GM06990 (cell line): ENCODE data around the gene SLC38A10.

Experiments used
- DNase-seq: peaks from one replicate; pipeline ENCODE4 v3.0.0-alpha.2; 2011; ENCODE audit not compliant: insufficient read length; ENCODE audit errors: extremely low read depth
- H3K27me3 ChIP-seq: replicated peaks from 2 replicates; pipeline ENCODE4 v1.6.0; 2011; ENCODE audit warnings: low read length; ENCODE audit not compliant: control insufficient read depth, insufficient read depth
- H3K36me3 ChIP-seq: 2 replicates; pipeline ENCODE4 v1.5.1; 2011; ENCODE audit warnings: low read length; ENCODE audit not compliant: control insufficient read depth, insufficient read depth
- H3K4me3 ChIP-seq: replicated peaks from 2 replicates; pipeline ENCODE4 v1.5.1; 2011; ENCODE audit warnings: low read depth, mild to moderate bottlenecking, control low read depth, low read length
- CTCF ChIP-seq: IDR thresholded peaks from 2 replicates; pipeline ENCODE4 v1.5.1; 2011; ENCODE audit warnings: low read length, control low read depth, mild to moderate bottlenecking, inconsistent platforms; ENCODE audit not compliant: insufficient read depth, poor library complexity, severe bottlenecking

SLC38A10 gene

GRCh38 chr17:81221371-81221841 is 73.7 kb downstream of the SLC38A10 start:
- Histone ChIP-seq H3K36me3 (peaks cover 3% of the 10 kb centered on the region), H3K27me3 (no peaks in the 10 kb centered on the region), H3K4me3 (no peak overlapping the region)
- DNase-seq = no peak
- no peak for TF ChIP-seq CTCF

GRCh38 chr17:81219476-81220180 is 75.5 kb downstream of the SLC38A10 start:
- Histone ChIP-seq H3K36me3 (peaks cover 3% of the 10 kb centered on the region), H3K4me3 (no peak overlapping the region), H3K27me3 (no peaks in the 10 kb centered on the region)
- DNase-seq = no peak
- no peak for TF ChIP-seq CTCF

- peaks cover 3% of the 10 kb centered on the region for H3K36me3 ChIP-seq
Measured at GRCh38 chr17:81218991-81219390, 76.1 kb downstream of the SLC38A10 start.

GRCh38 chr17:81218459-81218858 is 76.6 kb downstream of the SLC38A10 start:
- Histone ChIP-seq H3K36me3 (peaks cover 3% of the 10 kb centered on the region), H3K27me3 (no peaks in the 10 kb centered on the region), H3K4me3 (no peak overlapping the region)
- DNase-seq = no peak
- TF ChIP-seq CTCF = no peak

More at GRCh38 chr17:81218991-81219390, 76.1 kb downstream of the SLC38A10 start:
- no peak for DNase-seq
- H3K27me3 ChIP-seq = no peaks in the 10 kb centered on the region
- no peak for TF ChIP-seq CTCF
- H3K4me3 ChIP-seq = no peak overlapping the region

GRCh38 chr17:81217491-81217890 is 77.6 kb downstream of the SLC38A10 start:
- no peak for DNase-seq
- no peaks in the 10 kb centered on the region for H3K27me3 ChIP-seq
- peaks cover 3% of the 10 kb centered on the region for H3K36me3 ChIP-seq
- H3K4me3 ChIP-seq = no peak overlapping the region
- no peak for TF ChIP-seq CTCF
